GM19023 (cell line): Measurements from ENCODE around the gene JAGN1.
"Not testable (repeated sequence)": the region's sequence is repeated elsewhere in the genome, so short reads cannot be mapped to it uniquely, and the experiment has no call there.

Experiments used
- ATAC-seq: cut with Tn5 transposase; IDR thresholded peaks from one replicate; pipeline ENCODE4 v1.9.1; 2021; ENCODE audit warnings: mild to moderate bottlenecking, moderate library complexity; ENCODE audit not compliant: unreplicated experiment

Gene JAGN1

DNA sequence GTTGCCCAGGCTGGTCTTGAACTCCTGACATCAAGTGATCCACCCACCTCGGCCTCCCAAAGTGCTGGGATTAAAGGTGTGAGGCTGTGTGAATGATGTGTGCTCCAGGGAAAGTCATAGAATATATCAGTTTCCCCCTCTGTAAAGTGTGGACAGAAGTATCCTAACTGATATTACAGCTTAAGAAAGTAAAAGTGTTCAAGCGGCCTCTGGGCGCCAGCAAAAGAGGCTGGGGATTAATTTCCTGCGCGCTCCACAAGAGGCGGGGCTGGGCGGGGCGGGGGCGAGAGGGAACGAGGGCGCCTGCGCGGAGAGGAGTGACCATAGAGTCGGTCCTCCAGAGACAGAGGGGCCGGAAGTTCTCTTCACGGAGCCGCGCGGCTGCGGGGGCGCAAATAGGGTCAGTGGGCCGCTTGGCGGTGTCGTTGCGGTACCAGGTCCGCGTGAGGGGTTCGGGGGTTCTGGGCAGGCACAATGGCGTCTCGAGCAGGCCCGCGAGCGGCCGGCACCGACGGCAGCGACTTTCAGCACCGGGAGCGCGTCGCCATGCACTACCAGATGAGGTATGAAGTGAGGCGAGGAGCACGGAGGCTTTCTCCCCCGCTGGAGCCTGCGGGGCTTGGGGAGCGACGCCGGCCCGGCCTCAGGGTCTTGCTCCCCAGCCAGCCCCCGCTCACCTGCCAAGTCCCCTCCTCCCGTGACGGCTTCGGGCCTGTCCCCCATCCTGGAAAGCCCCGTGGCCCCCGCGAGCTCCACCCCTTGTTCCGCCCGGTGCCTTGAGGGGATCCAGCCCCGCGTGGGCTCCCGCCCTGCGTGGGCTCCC, at the start of gene JAGN1:
JAGN1 (plus strand) TSS at position 362 of the 823 bp plus-strand sequence; CDS start at position 475, 113 bp downstream.
- peak; percentile 79 for ATAC-seq

GRCh38 chr3:9841015-9841414, 49.4 kb upstream of the JAGN1 start:
- ATAC-seq, result no peak

DNA sequence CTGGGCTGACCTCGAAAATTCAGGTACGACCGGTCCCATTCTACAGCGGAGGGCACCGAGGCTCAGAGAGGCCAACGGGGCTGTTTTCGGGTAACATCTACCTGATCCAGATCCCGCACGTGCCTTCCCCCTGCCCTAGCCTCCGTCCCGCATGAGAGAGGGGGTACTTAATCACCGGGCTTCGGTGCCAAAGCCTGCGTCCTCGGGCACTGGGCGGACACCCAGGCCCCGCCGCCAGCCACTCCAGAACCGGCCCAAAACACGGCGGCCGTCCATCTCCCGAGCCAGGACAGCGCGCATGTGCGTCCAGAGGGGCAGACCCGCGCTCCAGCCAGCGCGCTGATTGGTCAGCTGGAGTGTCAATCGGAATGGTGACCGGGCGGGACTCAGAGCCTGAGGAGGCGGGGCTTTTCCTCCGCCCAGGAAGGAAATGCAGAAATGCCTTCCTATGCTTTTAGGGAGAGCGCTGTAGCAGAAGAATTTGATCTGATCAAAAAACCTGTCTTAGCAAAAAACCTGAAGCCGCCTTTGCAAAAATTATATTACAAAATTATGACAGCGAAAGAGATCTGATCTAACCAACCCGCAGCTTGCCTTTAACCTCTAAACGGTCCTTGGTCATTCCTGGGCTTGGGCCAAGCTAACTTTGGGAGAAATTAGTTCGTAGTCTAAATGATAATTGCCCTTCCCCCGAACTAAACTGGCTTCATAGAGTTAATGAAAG, 46.5 kb upstream of the JAGN1 start, which contains the start of gene RPUSD3:
RPUSD3 (minus strand) TSS at position 294 of the 724 bp plus-strand sequence; CDS start at position 276, 18 bp downstream.
- ATAC-seq, result peak; percentile 98

DNA sequence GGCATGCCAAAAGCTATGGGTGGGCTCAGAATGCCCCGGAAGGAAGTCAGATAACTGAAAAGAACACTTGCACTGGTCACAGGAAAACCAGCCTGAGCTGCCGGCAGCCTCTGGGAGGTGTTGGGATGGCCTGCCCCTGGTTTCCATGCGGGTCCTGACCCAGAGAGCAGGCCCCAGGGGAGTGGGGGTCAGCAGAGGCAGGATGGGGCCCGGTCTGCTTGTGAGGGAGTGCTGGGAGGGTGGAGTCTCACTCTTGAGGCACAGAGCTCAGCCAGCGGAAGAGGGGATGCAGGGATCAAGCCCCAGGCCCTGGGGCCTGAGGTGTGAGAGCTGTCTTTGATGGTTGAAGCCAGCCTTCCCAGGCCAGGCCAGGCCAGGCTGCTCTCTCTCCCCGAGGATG, 44.2 kb upstream of the JAGN1 start:
- no peak for ATAC-seq

DNA sequence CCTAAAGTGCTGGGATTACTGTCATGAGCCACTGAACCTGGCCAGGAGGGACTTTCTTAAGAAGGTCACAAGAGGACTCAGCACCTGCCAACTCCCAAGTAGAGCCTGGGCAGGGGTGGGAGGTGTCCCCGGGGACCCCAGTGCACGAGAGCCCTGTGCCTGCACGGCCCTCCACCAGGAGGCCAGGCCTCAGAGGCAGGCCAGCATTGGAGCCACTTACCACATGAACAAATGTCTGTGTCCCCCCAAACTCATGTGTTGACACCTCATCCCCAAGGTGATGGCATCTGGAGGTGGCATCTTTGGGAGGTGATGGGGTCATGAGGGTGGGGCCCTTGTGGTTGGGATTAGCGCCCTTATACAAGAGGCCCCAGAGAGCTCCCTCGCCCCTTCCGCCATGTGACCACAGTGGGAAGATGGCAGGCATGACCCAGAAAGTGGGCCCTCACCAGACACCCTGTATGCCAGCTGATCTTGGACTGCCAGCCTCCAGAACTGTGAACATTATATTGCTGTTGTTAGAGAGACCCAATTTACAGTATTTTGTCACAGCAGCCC, 43.4 kb upstream of the JAGN1 start:
- no peak for ATAC-seq

- ATAC-seq, result not testable (repeated sequence)
Observed at GRCh38 chr3:9847870-9848269, 42.5 kb upstream of the JAGN1 start.

DNA sequence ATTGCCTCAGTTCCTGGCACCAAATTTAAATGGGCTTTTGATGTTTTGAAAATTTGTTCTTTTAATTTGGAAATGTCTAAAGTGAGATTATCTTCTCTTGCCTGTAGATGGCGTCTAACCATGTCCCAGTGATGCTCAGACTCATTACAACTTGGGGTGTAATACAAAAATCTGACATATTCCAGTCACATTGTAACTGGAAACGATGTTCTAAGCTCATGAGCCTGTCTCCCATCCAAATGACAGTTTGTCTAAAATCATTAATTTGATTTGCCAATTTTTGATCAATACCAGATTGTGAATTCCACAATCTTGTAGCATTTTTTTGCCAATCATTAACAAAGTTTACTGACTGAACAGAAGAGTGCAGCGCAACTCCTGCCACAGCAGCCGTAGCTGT, 41.5 kb upstream of the JAGN1 start:
- not testable (repeated sequence) for ATAC-seq

DNA sequence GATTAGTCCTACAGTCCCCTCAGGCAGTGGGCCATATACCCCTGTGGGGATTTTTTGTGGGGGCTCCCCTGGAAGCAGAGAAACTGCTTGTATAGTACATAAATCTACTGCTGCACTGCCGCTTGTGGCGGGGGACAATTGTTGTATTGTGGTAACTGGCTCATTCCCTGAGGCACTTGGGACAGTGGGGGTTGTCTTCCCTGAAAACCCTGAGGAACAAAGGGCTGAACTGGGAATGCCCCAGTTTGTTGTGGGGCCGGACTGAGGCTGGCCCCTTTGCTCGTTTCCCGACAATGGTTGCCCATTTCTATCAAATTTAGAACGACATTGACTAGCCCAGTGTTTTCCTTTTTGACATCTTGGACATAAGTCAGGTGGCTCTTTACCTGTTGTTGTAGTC, 39.0 kb upstream of the JAGN1 start:
- not testable (repeated sequence) for ATAC-seq

GRCh38 chr3:9851926-9852325, 38.5 kb upstream of the JAGN1 start:
- ATAC-seq, result not testable (repeated sequence)

DNA sequence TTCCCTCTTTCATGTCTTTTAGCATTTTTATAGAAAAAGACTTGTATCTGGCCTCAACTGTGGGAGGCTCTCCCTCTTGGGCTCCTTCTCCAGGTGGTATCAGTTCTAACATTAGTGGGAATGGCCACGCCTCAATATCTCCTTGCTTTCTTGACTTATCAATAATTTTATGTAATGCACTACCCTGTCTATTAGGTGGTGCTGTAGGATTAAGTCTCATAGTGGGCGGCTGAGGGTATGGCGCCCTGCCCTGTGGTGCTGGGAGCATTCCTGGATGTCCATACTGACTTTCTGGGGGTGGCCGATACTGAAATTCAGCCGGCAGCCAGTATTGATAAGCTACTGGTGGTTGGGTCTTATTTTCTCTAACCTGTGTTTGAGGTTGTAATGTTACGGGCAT, 37.9 kb upstream of the JAGN1 start:
- no peak for ATAC-seq

GRCh38 chr3:9854291-9854940, 36.0 kb upstream of the JAGN1 start:
- ATAC-seq, result not testable (repeated sequence)

- ATAC-seq, result no peak
Observed at GRCh38 chr3:9855594-9855993, 34.8 kb upstream of the JAGN1 start.

GRCh38 chr3:9859530-9860025, 30.8 kb upstream of the JAGN1 start:
- no peak for ATAC-seq

GRCh38 chr3:9861201-9861600, 29.2 kb upstream of the JAGN1 start:
- no peak for ATAC-seq

DNA sequence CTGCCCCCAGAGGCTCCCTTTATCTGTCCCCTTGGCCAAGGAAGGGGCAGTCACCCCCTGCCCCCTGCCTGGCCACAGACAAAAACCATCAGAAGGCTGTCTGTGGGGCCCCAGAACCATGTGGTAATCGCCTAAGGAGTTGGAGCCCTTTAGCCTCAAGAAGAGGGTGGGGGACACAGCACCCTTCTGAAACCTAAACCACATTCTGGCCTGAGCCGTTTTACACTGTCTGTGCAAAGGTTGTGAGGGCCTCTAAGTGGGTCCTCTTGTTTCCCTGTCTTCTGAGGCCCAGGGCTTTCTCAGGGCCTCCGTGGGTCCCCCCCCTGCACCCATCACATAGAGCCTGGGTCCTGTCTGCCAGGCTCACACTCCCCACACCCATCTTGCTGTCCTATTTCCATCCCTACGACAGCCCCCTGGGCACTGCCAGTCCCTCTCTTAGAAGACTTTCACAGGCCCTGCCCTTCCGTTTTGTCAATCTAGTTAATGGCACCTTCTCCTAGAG, 28.7 kb upstream of the JAGN1 start:
- ATAC-seq, result no peak

- peak; percentile 53 for ATAC-seq
Observed at GRCh38 chr3:9862391-9863057, 27.9 kb upstream of the JAGN1 start.

DNA sequence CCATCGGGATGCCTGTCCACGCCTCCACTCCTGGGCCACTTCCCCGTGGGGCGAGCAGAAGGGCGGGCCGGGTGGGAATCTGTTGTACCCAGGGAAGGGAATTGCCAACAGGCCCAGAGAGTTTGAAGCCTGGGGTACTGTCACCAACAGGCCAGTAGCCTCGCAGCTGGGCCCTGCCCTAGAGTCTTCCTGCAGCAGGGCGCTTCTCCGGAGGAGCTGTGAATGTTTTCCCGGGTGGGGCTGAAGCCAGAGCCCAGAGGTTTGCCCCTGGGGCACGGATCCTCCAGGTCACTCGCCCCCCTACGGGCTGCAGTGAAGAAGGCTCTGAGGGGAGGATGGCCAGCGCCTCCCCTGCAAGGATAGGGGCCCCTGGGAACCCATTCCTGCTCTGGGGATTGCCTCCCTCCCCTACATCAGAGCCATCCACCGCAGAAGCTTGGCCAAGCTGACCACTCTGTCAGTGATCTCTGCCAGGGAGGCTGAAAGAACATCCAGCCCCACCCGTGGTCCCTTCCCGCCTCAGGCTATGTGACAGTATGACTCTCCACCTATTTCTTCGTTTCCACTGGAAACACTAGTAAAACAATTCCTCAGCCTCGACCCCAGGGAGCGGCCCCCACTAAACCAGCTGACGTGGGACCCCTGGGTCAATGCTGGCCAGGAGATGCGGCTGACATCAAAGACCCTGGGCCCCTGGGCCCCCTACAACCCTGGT, 27.2 kb upstream of the JAGN1 start:
- ATAC-seq, result no peak

GRCh38 chr3:9864200-9864927, 26.0 kb upstream of the JAGN1 start:
- ATAC-seq, result no peak

DNA sequence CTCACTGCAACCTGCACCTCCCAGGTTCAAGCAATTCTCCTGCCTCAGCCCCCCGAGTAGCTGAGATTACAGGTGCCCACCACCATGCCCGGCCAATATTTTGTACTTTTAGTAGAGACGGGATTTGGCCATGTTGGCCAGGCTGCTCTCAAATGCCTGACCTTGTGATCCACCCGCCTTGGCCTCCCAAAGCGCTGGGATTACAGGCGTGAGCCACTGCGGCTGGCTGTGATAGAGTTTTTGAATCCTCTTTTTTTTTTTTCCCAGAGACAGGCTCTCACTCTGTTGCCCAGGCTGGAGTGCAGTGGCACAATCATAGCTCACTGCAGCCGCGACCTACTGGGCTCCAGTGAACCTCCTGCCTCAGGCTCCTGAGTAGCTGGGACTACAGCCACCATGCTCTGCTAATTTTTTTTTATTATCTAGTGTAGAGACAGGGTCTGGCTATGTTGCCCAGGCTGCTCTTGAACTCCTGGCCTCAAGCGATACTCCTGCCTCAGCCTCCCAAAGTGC, 25.2 kb upstream of the JAGN1 start:
- ATAC-seq, result not testable (repeated sequence)
